Prostate gland (tissue), 2 donors: ENCODE data around the gene PIK3C2G. TPM values are rescaled to one million over a fixed set of nuclear protein-coding genes. Genes with fewer than 3 reads are reported as not detected.

Source experiments
- DNase-seq: peaks from one replicate; pipeline ENCODE4 v3.0.0-alpha.2; 2019; ENCODE audit warnings: low spot score
- H3K27ac ChIP-seq, 2 donors: fragments of 200-600 bp; sonication (generic); 2 replicates each; pipeline ENCODE4 v1.5.1; 2017 to 2019
- H3K27me3 ChIP-seq: fragments of 200-600 bp; sonication (generic); replicated peaks from 2 replicates; pipeline ENCODE4 v1.5.1; 2019; ENCODE audit not compliant: insufficient read depth
- H3K36me3 ChIP-seq, 2 donors: fragments of 200-600 bp; sonication (generic); 1 replicate in 1 of 2; 2 replicates in 1 of 2; pipeline versions ENCODE4 v1.5.1 to v1.8.1; 2017 to 2019
- H3K4me1 ChIP-seq: fragments of 200-600 bp; sonication (generic); replicated peaks from 2 replicates; pipeline ENCODE4 v1.5.1; 2019
- H3K4me3 ChIP-seq, 2 donors: fragments of 200-600 bp; sonication (generic); 2 replicates each; pipeline ENCODE4 v1.5.1; 2017 to 2019
- H3K9me3 ChIP-seq: fragments of 200-600 bp; sonication (generic); 2 replicates; pipeline ENCODE4 v1.5.1; 2017
- CTCF ChIP-seq, 4 experiments: fragments of 200-600 bp in 2 of 4; fragments of 450-650 bp in 2 of 4; sonication (generic) in 2 of 4; IDR thresholded peaks; 1 replicate in 3 of 4; 2 replicates in 1 of 4; pipeline ENCODE4 v1.5.1; 2016 to 2019; ENCODE audit warnings: antibody characterized with exemption in 4 of 4, mild to moderate bottlenecking in 2 of 4, moderate library complexity in 2 of 4
- POLR2A ChIP-seq: fragments of 450-650 bp; IDR thresholded peaks from one replicate; pipeline ENCODE4 v1.6.1; 2016; ENCODE audit warnings: antibody characterized with exemption, mild to moderate bottlenecking
- POLR2AphosphoS5 ChIP-seq: sonication (generic); formaldehyde crosslinking; IDR thresholded peaks from one replicate; pipeline ENCODE4 v1.6.1; 2017; ENCODE audit warnings: antibody characterized with exemption
- WGBS: methylation state at CpG from one replicate; pipeline ENCODE4 v1.1.5; 2018; 5-methylcytosine and 5-hydroxymethylcytosine counted together
- intact Hi-C: fragments of 100-400 bp; cut with DNase I; formaldehyde crosslinking; loops from one replicate; pipeline ENCODE4 v1.14.2; 2022
- total RNA-seq, 2 donors: library from RNA; depleted of rRNA; stranded (reverse); fragments of >200 nt; gene quantifications; one replicate each; pipeline ENCODE4 v1.1.0, GENCODE V29; 2016

Gene PIK3C2G
- total RNA-seq, 2 donors from 2014 or later, result 1.4 to 2.1 TPM

DNA sequence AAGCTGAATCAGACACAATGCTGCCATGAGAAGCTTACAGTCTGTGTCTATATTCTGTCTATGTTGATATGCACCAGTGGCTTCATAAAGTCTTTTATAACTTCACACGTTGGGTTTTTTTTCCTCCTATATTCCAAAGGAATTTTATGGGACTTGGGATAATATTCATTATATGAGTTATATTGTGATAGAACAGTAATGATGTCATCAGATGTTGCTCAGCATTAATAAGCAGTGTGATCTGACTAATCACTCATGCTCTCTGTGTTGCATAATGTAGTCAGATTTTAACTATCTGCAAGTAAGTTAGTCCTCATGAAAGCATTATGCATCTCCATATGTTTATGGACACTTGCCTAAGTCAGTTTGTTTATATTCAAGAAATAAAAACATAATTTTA, 316.9 kb downstream of the PIK3C2G start:
- WGBS, result 74% methylated on average over 1 of the region's 1 CpG
- H3K4me1 ChIP-seq, result no peaks in the 10 kb centered on the region
- intact Hi-C loops, result no loop called here
- no peaks in the 10 kb centered on the region for H3K9me3 ChIP-seq
- no peak overlapping the region for H3K27ac ChIP-seq
- TF ChIP-seq CTCF (IDR thresholded peaks at IDR 0.05), result no peak
- no peak for TF ChIP-seq POLR2A
- no peak for TF ChIP-seq POLR2AphosphoS5
- H3K27me3 ChIP-seq, result no peaks in the 10 kb centered on the region
- no peak for DNase-seq
- no peaks in the 10 kb centered on the region for H3K36me3 ChIP-seq
- H3K4me3 ChIP-seq, result no peak overlapping the region

- no peak for DNase-seq
- no peak overlapping the region for H3K27ac ChIP-seq
- intact Hi-C loops, result no loop called here
- no peaks in the 10 kb centered on the region for H3K4me1 ChIP-seq
- TF ChIP-seq POLR2AphosphoS5 (no peak), POLR2A (no peak), CTCF (IDR thresholded peaks at IDR 0.05) (no peak)
- no peaks in the 10 kb centered on the region for H3K27me3 ChIP-seq
- no peaks in the 10 kb centered on the region for H3K36me3 ChIP-seq
- H3K9me3 ChIP-seq, result no peaks in the 10 kb centered on the region
- WGBS, result 67% methylated on average over 3 of the region's 3 CpGs
- no peak overlapping the region for H3K4me3 ChIP-seq
These were observed 319.0 kb downstream of the PIK3C2G start for GRCh38 chr12:18580291-18580690.

DNA sequence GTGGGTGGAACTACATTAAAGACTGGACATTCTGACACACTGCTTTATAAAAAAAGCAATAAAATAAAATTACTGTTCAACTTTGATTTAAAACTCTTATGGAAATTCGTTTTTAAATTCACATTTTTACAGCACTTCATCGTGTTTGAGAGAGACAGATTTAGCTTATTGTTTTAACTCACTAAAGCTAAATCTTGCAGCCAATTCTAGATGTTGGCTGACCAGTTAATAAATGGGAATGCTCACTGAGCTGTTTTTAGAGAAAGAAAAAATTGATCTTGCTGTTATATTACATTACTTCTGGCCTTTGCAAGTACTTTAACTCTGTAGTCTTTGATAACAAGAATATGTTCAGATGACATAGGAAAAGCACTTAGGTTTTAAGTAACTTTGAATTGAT, 319.4 kb downstream of the PIK3C2G start:
- TF ChIP-seq POLR2A (no peak), POLR2AphosphoS5 (no peak), CTCF (IDR thresholded peaks at IDR 0.05) (no peak)
- no peak overlapping the region for H3K27ac ChIP-seq
- WGBS, result 36% methylated on average over 2 of the region's 2 CpGs

GRCh38 chr12:18581232-18581962, 320.1 kb downstream of the PIK3C2G start:
- no peak for DNase-seq
- WGBS, result 65% methylated on average over 2 of the region's 2 CpGs
- H3K4me3 ChIP-seq, result no peak overlapping the region
- intact Hi-C loops, result no loop called here
- H3K4me1 ChIP-seq, result no peaks in the 10 kb centered on the region
- H3K27ac ChIP-seq, result no peak overlapping the region
- H3K9me3 ChIP-seq, result no peaks in the 10 kb centered on the region
- H3K36me3 ChIP-seq, result no peaks in the 10 kb centered on the region
- H3K27me3 ChIP-seq, result no peaks in the 10 kb centered on the region
- no peak for TF ChIP-seq POLR2AphosphoS5

More for the DNA sequence above, 319.4 kb downstream of the PIK3C2G start:
- Histone ChIP-seq H3K9me3 (no peaks in the 10 kb centered on the region), H3K4me3 (no peak overlapping the region), H3K27me3 (no peaks in the 10 kb centered on the region), H3K36me3 (no peaks in the 10 kb centered on the region), H3K4me1 (no peaks in the 10 kb centered on the region)
- intact Hi-C loops, result no loop called here
- DNase-seq, result no peak

GRCh38 chr12:18583655-18584054, 322.3 kb downstream of the PIK3C2G start:
- Histone ChIP-seq H3K4me3 (no peak overlapping the region), H3K27ac (no peak overlapping the region), H3K27me3 (no peaks in the 10 kb centered on the region), H3K4me1 (no peaks in the 10 kb centered on the region), H3K9me3 (no peaks in the 10 kb centered on the region), H3K36me3 (no peaks in the 10 kb centered on the region)
- TF ChIP-seq POLR2A (no peak), POLR2AphosphoS5 (no peak), CTCF (IDR thresholded peaks at IDR 0.05) (no peak)
- intact Hi-C loops, result no loop called here
- DNase-seq, result no peak
